ENCODE data around the gene HEY2. TPM values are rescaled to one million over a fixed set of nuclear protein-coding genes. Genes with fewer than 3 reads are reported as not detected.

The HEY2 gene
- total and polyA plus RNA-seq, 2 donors (not counting 3 experiments of a cell fraction or from before 2014, with no cell fraction given) = 0.07 TPM; not detected in 1

DNA sequence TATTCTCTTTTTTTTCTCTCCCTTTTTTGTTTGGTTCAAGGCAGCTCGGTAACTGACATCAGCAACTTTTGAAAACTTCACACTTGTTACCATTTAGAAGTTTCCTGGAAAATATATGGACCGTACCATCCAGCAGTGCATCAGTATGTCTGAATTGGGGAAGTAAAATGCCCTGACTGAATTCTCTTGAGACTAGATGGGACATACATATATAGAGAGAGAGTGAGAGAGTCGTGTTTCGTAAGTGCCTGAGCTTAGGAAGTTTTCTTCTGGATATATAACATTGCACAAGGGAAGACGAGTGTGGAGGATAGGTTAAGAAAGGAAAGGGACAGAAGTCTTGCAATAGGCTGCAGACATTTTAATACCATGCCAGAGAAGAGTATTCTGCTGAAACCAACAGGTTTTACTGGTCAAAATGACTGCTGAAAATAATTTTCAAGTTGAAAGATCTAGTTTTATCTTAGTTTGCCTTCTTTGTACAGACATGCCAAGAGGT, 10.6 kb downstream of the HEY2 start:
- CTCF ChIA-PET = interaction anchor here (0.8 to 4.0 kb wide), 8 partner anchors 8 to 890 kb away, joined by 3 to 30 read pairs (median 4); no protein-coding TSS in a partner anchor
- Histone ChIP-seq H3K27ac (ENCODE audit: insufficient read depth, low read depth, low read length) (no peak overlapping the region), H3K4me1 (ENCODE audit: control insufficient read depth, extremely low read depth, insufficient read depth, low read length) (no peaks in the 10 kb centered on the region), H3K9ac (replicated peaks; ENCODE audit: extremely low read depth, insufficient read depth, low read length) (no peak overlapping the region), H3K4me3 (replicated peaks in 1 of 3; ENCODE audit: insufficient read depth in 1 of 3, low read depth in 1 of 3, low read length in 3 of 3) (no peak overlapping the region), H4K20me1 (replicated peaks; ENCODE audit: control insufficient read depth, extremely low read depth, insufficient read depth, low read length) (no peaks in the 10 kb centered on the region), H3K9me1 (replicated peaks; ENCODE audit: control insufficient read depth, extremely low read depth, insufficient read depth, low read length) (no peaks in the 10 kb centered on the region), H3K79me2 (ENCODE audit: control insufficient read depth, insufficient read depth, low read length) (no peaks in the 10 kb centered on the region), H3K27me3 (ENCODE audit: control insufficient read depth in 2 of 2, insufficient read depth in 2 of 2, low read length in 2 of 2) (peaks cover 0 to 16% of the 10 kb centered on the region in 2 experiments), H2AFZ (ENCODE audit: low read depth, low read length) (no peak overlapping the region), H3K9me3 (replicated peaks; ENCODE audit: control insufficient read depth, insufficient read depth, low read length) (no peaks in the 10 kb centered on the region), H3K36me3 (ENCODE audit: control insufficient read depth in 2 of 2, extremely low read depth in 1 of 2, insufficient read depth in 2 of 2, low read length in 2 of 2) (no peaks in the 10 kb centered on the region), H3K4me2 (ENCODE audit: insufficient read depth, low read length) (no peak overlapping the region)
- FAIRE-seq = no peak
- no TSS peak for BruUV-seq (replicated peaks)
- intact Hi-C loops (cut with micrococcal nuclease) = no loop called here
- TF ChIP-seq FOS (IDR thresholded peaks at IDR 0.05; ENCODE audit: borderline replicate concordance, insufficient read depth, low read length) (no peak), GATA2 (IDR thresholded peaks at IDR 0.05; ENCODE audit: insufficient read depth, insufficient read length, low read depth, low read length) (no peak), POLR2A (IDR thresholded peaks at IDR 0.05; ENCODE audit: low read depth, low read length) (no peak), EZH2 (IDR thresholded peaks at IDR 0.05; ENCODE audit: borderline replicate concordance, low read depth, low read length, severe bottlenecking) (no peak), MAX (IDR thresholded peaks at IDR 0.05; ENCODE audit: insufficient read depth, insufficient read length) (no peak), JUN (IDR thresholded peaks at IDR 0.05; ENCODE audit: borderline replicate concordance, insufficient read depth, insufficient read length, low read depth) (no peak), MYC (IDR thresholded peaks at IDR 0.05; ENCODE audit: low read depth, low read length) (no peak), POLR2AphosphoS5 (IDR thresholded peaks at IDR 0.05; ENCODE audit: insufficient read depth, low read depth, low read length) (no peak)
- TF ChIP-seq, protein P1, sequence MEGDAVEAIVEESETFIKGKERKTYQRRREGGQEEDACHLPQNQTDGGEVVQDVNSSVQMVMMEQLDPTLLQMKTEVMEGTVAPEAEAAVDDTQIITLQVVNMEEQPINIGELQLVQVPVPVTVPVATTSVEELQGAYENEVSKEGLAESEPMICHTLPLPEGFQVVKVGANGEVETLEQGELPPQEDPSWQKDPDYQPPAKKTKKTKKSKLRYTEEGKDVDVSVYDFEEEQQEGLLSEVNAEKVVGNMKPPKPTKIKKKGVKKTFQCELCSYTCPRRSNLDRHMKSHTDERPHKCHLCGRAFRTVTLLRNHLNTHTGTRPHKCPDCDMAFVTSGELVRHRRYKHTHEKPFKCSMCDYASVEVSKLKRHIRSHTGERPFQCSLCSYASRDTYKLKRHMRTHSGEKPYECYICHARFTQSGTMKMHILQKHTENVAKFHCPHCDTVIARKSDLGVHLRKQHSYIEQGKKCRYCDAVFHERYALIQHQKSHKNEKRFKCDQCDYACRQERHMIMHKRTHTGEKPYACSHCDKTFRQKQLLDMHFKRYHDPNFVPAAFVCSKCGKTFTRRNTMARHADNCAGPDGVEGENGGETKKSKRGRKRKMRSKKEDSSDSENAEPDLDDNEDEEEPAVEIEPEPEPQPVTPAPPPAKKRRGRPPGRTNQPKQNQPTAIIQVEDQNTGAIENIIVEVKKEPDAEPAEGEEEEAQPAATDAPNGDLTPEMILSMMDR (IDR thresholded peaks at IDR 0.05; ENCODE audit: extremely low read depth in 1 of 2, insufficient read depth in 1 of 2, low read depth in 1 of 2, low read length in 2 of 2) = no peak
- dilution Hi-C loops (cut with MboI; ENCODE audit: extremely low pct_ligation_motif_present, low sequenced_read_pairs) = loop anchor here (10.0 kb wide), 1 partner anchor 445 kb away; no protein-coding TSS in a partner anchor
- POLR2A ChIA-PET = no interaction called here
- no peak for DNase-seq (ENCODE audit: low read depth, low spot score)

All from endothelial cell of umbilical vein (primary cell).